ENCODE results near the gene SYNGAP1.
A peak's percentile ranks its signal among the peaks of the same experiment; 100 is the strongest.
"Not testable (repeated sequence)": the region's sequence is repeated elsewhere in the genome, so short reads cannot be mapped to it uniquely, and the experiment has no call there.

Gene SYNGAP1

GRCh38 chr6:33440649-33441309 lies 20.9 kb downstream of the SYNGAP1 start:
- no peak for DNase-seq

- no peak for DNase-seq
Measured at GRCh38 chr6:33441457-33441856, 21.6 kb downstream of the SYNGAP1 start.

DNA sequence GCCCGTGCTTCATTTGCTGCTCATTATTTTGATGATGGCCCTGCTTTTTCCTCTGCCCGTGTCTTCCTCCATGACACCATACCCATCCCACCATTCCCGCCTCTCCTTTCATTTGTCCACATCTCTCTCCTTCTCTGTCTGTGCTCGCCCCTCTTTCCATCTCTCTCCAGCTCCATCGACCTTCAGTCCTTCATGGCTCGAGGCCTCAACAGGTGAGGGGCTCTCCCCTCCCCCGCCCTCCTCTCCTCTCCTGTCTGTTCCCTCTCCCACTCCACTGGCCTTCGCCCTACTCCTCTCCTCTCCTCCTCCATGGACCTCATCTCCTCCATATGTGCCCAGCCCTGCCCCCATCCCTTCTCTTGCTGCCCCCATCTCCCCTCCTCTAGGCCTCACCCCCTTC lies 22.4 kb downstream of the SYNGAP1 start:
- no peak for DNase-seq

GRCh38 chr6:33443025-33443424 lies 23.2 kb downstream of the SYNGAP1 start:
- DNase-seq: no peak

DNA sequence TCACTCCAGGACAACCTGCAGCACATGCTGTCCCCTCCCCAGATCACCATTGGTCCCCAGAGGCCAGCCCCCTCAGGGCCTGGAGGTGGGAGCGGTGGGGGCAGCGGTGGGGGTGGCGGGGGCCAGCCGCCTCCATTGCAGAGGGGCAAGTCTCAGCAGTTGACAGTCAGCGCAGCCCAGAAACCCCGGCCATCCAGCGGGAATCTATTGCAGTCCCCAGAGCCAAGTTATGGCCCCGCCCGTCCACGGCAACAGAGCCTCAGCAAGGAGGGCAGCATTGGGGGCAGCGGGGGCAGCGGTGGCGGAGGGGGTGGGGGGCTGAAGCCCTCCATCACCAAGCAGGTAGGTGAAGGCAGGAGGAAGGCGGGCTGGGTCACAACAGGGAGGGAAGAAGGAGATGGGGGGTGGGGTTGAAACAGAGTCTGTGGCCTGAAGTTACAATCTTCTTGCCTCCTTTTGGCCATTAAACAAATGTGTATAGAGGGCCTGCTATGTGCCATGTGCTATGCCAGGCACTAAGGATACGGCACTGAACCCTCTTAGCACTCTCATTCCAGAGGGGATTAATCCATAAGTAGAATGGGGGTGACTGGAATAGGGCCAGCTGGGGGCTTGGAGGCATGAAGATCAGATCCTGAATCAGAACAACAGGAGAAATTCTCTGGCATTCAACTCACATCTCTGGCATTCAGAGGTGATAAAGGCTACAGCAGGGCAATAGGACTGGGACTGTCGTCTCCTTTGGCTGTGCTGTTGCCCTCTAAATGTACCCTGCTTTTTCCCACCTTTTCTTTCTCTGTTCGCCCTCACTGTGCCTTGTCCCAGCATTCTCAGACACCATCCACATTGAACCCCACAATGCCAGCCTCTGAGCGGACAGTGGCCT lies 24.0 kb downstream of the SYNGAP1 start:
- DNase-seq: no peak

GRCh38 chr6:33445119-33445603 lies 25.3 kb downstream of the SYNGAP1 start:
- DNase-seq: no peak

DNA sequence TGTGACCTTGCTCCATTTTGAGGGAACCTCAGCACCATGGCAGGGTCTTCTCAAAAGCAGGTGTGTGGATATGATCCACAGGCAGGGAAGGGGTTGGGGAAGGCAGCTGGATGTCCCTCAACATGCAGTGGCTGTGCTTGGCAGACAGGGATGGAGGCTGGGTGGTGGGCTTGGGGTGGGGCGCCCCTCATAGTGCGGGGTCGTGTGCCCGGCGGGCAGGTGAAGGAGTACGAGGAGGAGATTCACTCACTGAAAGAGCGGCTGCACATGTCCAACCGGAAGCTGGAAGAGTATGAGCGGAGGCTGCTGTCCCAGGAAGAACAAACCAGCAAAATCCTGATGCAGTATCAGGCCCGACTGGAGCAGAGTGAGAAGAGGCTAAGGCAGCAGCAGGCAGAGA lies 26.5 kb downstream of the SYNGAP1 start:
- no peak for DNase-seq

DNA sequence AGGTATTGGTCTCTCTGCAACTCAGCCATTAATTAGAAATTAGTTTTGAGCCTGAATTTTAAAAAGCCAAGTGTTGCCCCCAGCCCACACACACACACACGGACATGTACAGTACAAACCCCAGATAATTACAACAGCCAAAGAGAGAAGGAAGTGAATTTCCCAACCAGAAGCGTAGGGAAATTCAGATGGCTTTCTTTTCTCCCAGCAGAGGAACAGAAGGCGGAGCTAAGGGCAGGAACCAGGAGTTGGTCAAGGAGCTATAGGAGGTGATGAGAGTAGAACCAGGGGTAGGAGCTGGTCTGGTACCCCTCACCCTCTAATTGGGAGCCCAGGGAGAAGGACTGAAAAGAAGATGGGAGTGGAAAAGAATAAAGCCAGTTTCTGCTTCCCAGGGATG lies 30.6 kb downstream of the SYNGAP1 start:
- no peak for DNase-seq

DNA sequence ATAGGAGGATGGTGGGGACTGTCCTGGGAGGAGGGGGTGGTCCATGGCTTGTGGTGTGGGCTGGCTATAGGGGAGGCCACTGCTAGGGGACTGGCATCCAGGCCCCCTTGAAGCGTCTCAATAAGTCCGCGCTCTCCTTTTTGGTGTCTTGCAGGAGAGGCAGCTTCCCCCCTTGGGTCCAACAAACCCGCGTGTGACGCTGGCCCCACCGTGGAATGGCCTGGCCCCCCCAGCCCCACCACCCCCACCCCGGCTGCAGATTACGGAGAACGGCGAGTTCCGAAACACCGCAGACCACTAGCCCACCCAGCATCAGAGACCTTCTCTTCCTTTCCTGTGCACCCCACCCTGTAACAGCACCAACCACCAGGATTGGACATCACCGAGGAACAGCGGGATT lies 31.7 kb downstream of the SYNGAP1 start:
- DNase-seq: no peak

GRCh38 chr6:33452496-33452895 lies 32.6 kb downstream of the SYNGAP1 start:
- DNase-seq: no peak

GRCh38 chr6:33453393-33454008 lies 33.6 kb downstream of the SYNGAP1 start:
- no peak for DNase-seq

DNA sequence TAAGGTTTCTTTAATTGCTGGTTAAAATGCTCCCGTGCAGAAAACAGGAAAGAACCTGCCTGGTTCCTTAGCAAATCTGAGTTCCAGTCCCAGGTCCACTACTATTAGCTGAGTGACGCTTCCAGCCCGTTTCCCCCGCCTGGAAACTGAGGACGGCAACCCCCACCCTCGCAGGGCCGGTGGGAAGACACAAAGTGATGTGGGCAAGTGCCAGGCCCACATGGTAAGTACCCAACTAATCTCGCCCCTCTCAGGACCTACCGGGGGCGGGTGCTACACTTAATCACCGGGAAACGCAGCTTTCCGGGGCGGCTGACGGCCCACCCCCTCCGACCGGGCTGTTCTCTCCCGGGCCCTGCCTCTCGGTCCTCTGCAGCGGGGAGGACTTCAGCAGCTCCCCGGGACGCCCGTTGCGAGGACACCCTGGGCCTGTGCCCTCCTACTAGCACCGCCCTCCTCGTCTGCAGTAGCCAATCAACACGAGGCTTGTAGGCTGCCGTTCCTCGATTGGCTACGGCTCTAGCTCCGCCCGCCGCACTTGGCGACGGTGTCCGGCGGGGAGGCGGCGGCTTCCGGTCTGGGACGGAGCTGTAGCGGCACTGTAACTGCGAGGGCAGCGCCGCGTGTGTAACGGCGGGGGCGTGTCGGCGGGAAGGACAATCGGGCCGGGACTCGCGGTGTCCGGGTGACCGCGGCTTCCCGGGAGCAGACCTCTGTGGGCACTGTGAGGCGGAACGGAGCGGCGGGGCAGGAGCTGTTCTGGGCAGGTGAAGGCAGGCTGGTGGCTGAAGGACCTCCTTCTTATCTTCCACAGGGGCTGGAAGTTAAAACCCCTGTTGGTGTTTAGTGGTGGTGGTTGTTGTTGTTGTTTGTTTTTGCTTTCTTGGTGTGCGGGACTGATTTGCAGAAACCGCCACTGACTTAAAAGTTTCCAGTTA lies 34.4 kb downstream of the SYNGAP1 start, which contains the start of gene ZBTB9:
TSS of gene ZBTB9 (plus strand) at position 568 of the 938 bp plus-strand sequence. CDS start 525 bp downstream, outside the sequence.
- DNase-seq: peak; percentile 92

GRCh38 chr6:33455051-33455450 lies 35.2 kb downstream of the SYNGAP1 start:
- no peak for DNase-seq

- DNase-seq: no peak
Measured at GRCh38 chr6:33456156-33456555, 36.3 kb downstream of the SYNGAP1 start.

- no peak for DNase-seq
Measured at GRCh38 chr6:33458676-33459075, 38.8 kb downstream of the SYNGAP1 start.

DNA sequence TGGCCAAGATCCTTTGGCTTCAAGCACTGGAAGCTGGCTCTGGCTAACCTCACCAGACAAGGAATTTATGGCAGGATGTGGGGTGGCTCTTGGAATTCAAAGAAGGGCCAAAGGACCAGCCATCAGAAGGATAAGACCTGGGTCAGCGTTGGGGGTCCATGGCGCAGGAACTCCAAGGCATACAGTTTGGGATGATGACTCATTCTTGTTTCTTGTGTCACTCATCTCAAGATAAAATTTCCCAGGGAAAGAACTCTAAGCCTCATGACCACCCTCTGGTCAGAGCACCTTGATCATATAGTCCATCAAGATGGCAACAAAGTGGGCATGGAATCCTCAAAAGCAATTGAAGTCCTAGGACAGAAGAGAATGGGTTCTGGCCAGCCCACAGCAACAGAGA lies 39.4 kb downstream of the SYNGAP1 start:
- DNase-seq: no peak

- no peak for DNase-seq
Measured at GRCh38 chr6:33466075-33466735, 46.3 kb downstream of the SYNGAP1 start.

DNA sequence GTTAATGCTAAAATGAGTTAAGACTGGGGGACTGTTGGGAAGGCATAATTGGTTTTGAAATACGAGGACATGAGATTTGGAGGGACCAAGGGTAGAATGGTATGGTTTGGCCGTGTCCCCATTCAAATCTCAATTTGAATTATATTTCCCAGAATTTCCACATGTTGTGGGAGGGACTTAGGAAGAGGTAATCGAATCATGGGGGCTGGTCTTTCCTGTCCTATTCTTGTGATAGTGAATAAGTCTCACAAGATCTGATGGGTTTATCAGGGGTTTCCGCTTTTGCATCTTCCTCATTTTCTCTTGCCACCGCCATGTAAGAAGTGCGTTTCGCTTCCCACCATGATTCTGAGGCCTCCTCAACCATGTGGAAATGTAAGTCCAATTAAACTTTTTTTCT lies 47.2 kb downstream of the SYNGAP1 start:
- no peak for DNase-seq

GRCh38 chr6:33469661-33470060 lies 49.8 kb downstream of the SYNGAP1 start:
- no peak for DNase-seq

DNA sequence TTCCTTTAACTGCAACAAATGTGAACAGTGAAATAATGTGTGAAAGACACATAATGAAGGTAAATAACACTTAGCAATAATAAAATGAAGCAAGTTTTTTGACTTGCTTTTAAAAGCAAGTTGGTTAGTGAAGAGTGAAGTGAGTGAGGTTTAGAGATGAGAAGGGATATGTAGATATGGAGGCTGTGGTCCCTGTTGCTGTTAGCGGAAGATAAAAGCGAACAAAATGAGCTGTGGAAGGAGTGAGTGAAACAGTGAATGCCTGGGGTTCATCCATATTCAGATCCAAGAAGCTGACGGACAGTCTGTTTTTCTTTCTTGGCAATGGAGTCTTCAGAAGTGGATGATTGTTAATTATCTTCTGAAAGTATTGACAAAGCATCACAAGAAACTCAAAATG lies 58.0 kb downstream of the SYNGAP1 start:
- DNase-seq: no peak

DNA sequence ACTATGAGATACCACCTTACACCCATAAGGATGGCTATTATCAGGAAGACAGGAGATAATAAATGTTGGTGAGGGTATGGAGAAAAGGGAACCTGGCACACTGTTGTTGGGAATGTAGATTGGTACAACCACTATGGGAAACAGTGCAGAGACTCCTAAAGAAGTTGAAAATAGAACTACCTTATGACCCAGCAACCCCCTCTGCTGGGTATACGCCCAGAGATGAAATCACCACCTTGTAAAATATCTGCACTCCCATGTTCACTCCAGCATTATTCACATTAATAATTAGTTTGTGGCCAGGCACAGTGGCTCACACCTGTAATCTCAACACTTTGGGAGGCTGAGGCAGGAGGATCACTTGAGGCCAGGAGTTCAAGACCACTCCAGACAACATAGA lies 61.3 kb downstream of the SYNGAP1 start:
- no peak for DNase-seq

GRCh38 chr6:33482620-33483019 lies 62.8 kb downstream of the SYNGAP1 start:
- not testable (repeated sequence) for DNase-seq
